Endothelial cell of umbilical vein (primary cell): Measurements from ENCODE around the gene TCF7. TPM values are rescaled to one million over a fixed set of nuclear protein-coding genes. Genes with fewer than 3 reads are reported as not detected.

Experiments
- BruUV-seq: library from RNA; stranded (reverse); fragments of 400-500 nt; replicated peaks from 2 replicates; lab custom pipeline; 2021; lab: Mats Ljungman, UMichigan
- CTCF ChIA-PET: fragments of 300-600, 350-600 bp; sonication (Branson Sonifier 250); formaldehyde crosslinking; loops from one replicate; lab custom pipeline; 2021; ENCODE audit warnings: antibody characterized with exemption, inconsistent platforms; lab: Charles Lee
- POLR2A ChIA-PET: fragments of 300-600, 350-600 bp; sonication (Branson Sonifier 250); formaldehyde crosslinking; loops from one replicate; lab custom pipeline; 2021; ENCODE audit warnings: antibody characterized with exemption, inconsistent platforms; lab: Charles Lee
- DNase-seq: peaks from one replicate; pipeline ENCODE4 v3.0.0-alpha.2; 2011; ENCODE audit warnings: low read depth, low spot score
- FAIRE-seq: peaks from 2 replicates; lab custom pipeline; 2011; peaks lifted over from hg19 to GRCh38; lab: Jason Lieb, UNC
- H2AFZ ChIP-seq: 2 replicates; pipeline ENCODE4 v1.6.0; 2012; ENCODE audit warnings: low read depth, low read length, control low read depth, inconsistent platforms
- H3K27ac ChIP-seq: 2 replicates; pipeline ENCODE4 v1.5.1; 2011; ENCODE audit warnings: low read depth, mild to moderate bottlenecking, control low read depth, low read length, moderate library complexity; ENCODE audit not compliant: insufficient read depth
- H3K27me3 ChIP-seq, 2 experiments: 2 replicates each; pipeline versions ENCODE4 v1.6.0 to v1.6.1; 2011; ENCODE audit warnings: low read length in 2 of 2, mixed read lengths in 1 of 2; ENCODE audit not compliant: control insufficient read depth in 2 of 2, insufficient read depth in 2 of 2
- H3K36me3 ChIP-seq, 2 experiments: 2 replicates in 1 of 2; 3 replicates in 1 of 2; pipeline ENCODE4 v1.5.1; 2011; ENCODE audit warnings: low read length in 2 of 2, mild to moderate bottlenecking in 1 of 2, moderate library complexity in 1 of 2; ENCODE audit not compliant: control insufficient read depth in 2 of 2, insufficient read depth in 2 of 2; ENCODE audit errors: extremely low read depth in 1 of 2
- H3K4me1 ChIP-seq: 3 replicates; pipeline ENCODE4 v1.5.1; 2011; ENCODE audit warnings: mild to moderate bottlenecking, low read length; ENCODE audit not compliant: control insufficient read depth, insufficient read depth; ENCODE audit errors: extremely low read depth
- H3K4me2 ChIP-seq: 2 replicates; pipeline ENCODE4 v1.6.1; 2011; ENCODE audit warnings: low read length, control low read depth, mixed read lengths; ENCODE audit not compliant: insufficient read depth
- H3K4me3 ChIP-seq, 3 experiments: fragments of 200-600 bp in 1 of 3; sonication (generic), shearing (Covaris generic) in 1 of 3; replicated peaks in 1 of 3; 2 replicates each; pipeline ENCODE4 v1.5.1; 2011 to 2016; ENCODE audit warnings: control low read depth in 3 of 3, low read length in 3 of 3, mild to moderate bottlenecking in 2 of 3, inconsistent platforms in 1 of 3, low read depth in 1 of 3, moderate library complexity in 1 of 3; ENCODE audit not compliant: insufficient read depth in 1 of 3
- H3K79me2 ChIP-seq: 2 replicates; pipeline ENCODE4 v1.6.0; 2012; ENCODE audit warnings: low read length, inconsistent platforms; ENCODE audit not compliant: control insufficient read depth, insufficient read depth
- H3K9ac ChIP-seq: replicated peaks from 2 replicates; pipeline ENCODE3; 2011; ENCODE audit warnings: low read length, control low read depth; ENCODE audit not compliant: insufficient read depth; ENCODE audit errors: extremely low read depth
- H3K9me1 ChIP-seq: replicated peaks from 3 replicates; pipeline ENCODE4 v1.6.0; 2011; ENCODE audit warnings: mild to moderate bottlenecking, low read length; ENCODE audit not compliant: control insufficient read depth, insufficient read depth; ENCODE audit errors: extremely low read depth
- H3K9me3 ChIP-seq: replicated peaks from 2 replicates; pipeline ENCODE4 v1.5.1; 2012; ENCODE audit warnings: low read length, inconsistent platforms; ENCODE audit not compliant: control insufficient read depth, insufficient read depth
- H4K20me1 ChIP-seq: replicated peaks from 2 replicates; pipeline ENCODE3; 2011; ENCODE audit warnings: mild to moderate bottlenecking, low read length; ENCODE audit not compliant: control insufficient read depth, insufficient read depth; ENCODE audit errors: extremely low read depth
- EZH2 ChIP-seq: IDR thresholded peaks from 2 replicates; pipeline ENCODE4 v1.6.1; 2012; ENCODE audit warnings: borderline replicate concordance, low read depth, mild to moderate bottlenecking, moderate library complexity, low read length, inconsistent platforms; ENCODE audit not compliant: severe bottlenecking
- FOS ChIP-seq: IDR thresholded peaks from 2 replicates; pipeline ENCODE4 v1.6.1; 2011; ENCODE audit warnings: mild to moderate bottlenecking, low read length, moderate library complexity, borderline replicate concordance; ENCODE audit not compliant: insufficient read depth
- GATA2 ChIP-seq: IDR thresholded peaks from 2 replicates; pipeline ENCODE4 v1.7.0; 2011; ENCODE audit warnings: low read depth, mild to moderate bottlenecking, moderate library complexity, mixed read lengths, low read length; ENCODE audit not compliant: insufficient read length, insufficient read depth
- JUN ChIP-seq: IDR thresholded peaks from 2 replicates; pipeline ENCODE4 v1.6.1; 2011; ENCODE audit warnings: borderline replicate concordance, low read depth; ENCODE audit not compliant: insufficient read length, insufficient read depth
- POLR2A ChIP-seq: IDR thresholded peaks from 2 replicates; pipeline ENCODE4 v1.6.1; 2012; ENCODE audit warnings: low read depth, mild to moderate bottlenecking, control low read depth, low read length
- POLR2AphosphoS5 ChIP-seq: IDR thresholded peaks from 2 replicates; pipeline ENCODE4 v1.6.1; 2012; ENCODE audit warnings: low read depth, mild to moderate bottlenecking, control low read depth, low read length, moderate library complexity; ENCODE audit not compliant: insufficient read depth
- dilution Hi-C: fragments of 300-500 bp; cut with MboI; formaldehyde crosslinking; loops from one replicate; pipeline ENCODE4 v1.15.0; 2019; ENCODE audit warnings: low sequenced_read_pairs; ENCODE audit not compliant: extremely low pct_ligation_motif_present
- intact Hi-C: fragments of 100-400 bp; cut with micrococcal nuclease; formaldehyde crosslinking; loops from one replicate; pipeline ENCODE4 v1.10.0; 2022
- polyA plus RNA-seq, 4 experiments: library from polyadenylated mRNA; depleted of rRNA in 3 of 4; stranded (reverse) in 3 of 4; unstranded in 1 of 4; fragments of >200 nt; gene quantifications; 2 replicates each; pipeline versions ENCODE4 v1.2.1 to v1.2.3, GENCODE V29; 2011 to 2012; ENCODE audit warnings: missing spikeins in 1 of 4
- total RNA-seq: library from RNA; stranded (reverse); gene quantifications from 2 replicates; pipeline ENCODE4 v1.2.3, GENCODE V29; 2021
- TF ChIP-seq, protein P1 (sequence below): IDR thresholded peaks from 2 replicates; pipeline ENCODE4 v1.6.1; 2011; ENCODE audit not compliant: insufficient read depth, insufficient read length
- TF ChIP-seq, protein P2 (sequence below), 2 donors: IDR thresholded peaks; 1 replicate in 1 of 2; 2 replicates in 1 of 2; pipeline ENCODE4 v1.5.1; 2011; ENCODE audit warnings: low read length in 2 of 2, mild to moderate bottlenecking in 2 of 2, moderate library complexity in 2 of 2, control low read depth in 1 of 2, inconsistent platforms in 1 of 2, low read depth in 1 of 2; ENCODE audit not compliant: insufficient read depth in 1 of 2; ENCODE audit errors: extremely low read depth in 1 of 2

The TCF7 gene
- total and polyA plus RNA-seq, 2 donors (not counting 3 experiments of a cell fraction or from before 2014, with no cell fraction given), result 1.8 to 2.5 TPM

DNA sequence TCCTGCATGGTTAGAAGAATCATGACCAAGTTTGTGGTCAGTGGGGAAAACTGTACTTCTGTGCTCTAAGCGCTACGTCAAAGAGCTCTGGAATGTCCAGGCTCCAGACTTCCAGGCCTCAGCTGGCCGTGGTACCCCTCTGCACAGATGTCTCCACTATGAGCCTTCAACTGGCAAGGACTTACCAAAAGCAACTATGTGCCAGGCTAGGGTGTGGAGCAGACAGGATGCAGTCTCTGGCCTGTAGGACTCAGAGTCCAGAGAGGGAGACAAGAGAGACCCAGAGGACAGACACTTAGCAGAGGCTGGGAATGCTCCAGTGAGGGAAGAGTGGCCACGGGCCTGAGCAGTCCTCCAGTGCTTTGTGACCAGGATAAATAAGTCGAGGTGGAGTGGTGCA, 31.0 kb upstream of the TCF7 start:
- Histone ChIP-seq H3K27ac (no peak overlapping the region), H3K4me1 (no peaks in the 10 kb centered on the region), H3K79me2 (no peaks in the 10 kb centered on the region), H3K4me3 (no peak overlapping the region), H3K9me1 (no peaks in the 10 kb centered on the region), H3K9me3 (no peaks in the 10 kb centered on the region), H3K4me2 (no peak overlapping the region), H4K20me1 (no peaks in the 10 kb centered on the region), H3K9ac (no peak overlapping the region), H2AFZ (no peak overlapping the region), H3K36me3 (no peaks in the 10 kb centered on the region), H3K27me3 (peaks cover 4 to 5% of the 10 kb centered on the region in 2 experiments)
- BruUV-seq, result no TSS peak
- intact Hi-C loops, result no loop called here
- FAIRE-seq, result no peak
- no peak for TF ChIP-seq FOS
- TF ChIP-seq GATA2, result no peak
- no peak for TF ChIP-seq POLR2A
- no peak for TF ChIP-seq EZH2
- TF ChIP-seq, protein P1, sequence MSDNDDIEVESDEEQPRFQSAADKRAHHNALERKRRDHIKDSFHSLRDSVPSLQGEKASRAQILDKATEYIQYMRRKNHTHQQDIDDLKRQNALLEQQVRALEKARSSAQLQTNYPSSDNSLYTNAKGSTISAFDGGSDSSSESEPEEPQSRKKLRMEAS, result no peak
- TF ChIP-seq, protein P2, sequence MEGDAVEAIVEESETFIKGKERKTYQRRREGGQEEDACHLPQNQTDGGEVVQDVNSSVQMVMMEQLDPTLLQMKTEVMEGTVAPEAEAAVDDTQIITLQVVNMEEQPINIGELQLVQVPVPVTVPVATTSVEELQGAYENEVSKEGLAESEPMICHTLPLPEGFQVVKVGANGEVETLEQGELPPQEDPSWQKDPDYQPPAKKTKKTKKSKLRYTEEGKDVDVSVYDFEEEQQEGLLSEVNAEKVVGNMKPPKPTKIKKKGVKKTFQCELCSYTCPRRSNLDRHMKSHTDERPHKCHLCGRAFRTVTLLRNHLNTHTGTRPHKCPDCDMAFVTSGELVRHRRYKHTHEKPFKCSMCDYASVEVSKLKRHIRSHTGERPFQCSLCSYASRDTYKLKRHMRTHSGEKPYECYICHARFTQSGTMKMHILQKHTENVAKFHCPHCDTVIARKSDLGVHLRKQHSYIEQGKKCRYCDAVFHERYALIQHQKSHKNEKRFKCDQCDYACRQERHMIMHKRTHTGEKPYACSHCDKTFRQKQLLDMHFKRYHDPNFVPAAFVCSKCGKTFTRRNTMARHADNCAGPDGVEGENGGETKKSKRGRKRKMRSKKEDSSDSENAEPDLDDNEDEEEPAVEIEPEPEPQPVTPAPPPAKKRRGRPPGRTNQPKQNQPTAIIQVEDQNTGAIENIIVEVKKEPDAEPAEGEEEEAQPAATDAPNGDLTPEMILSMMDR (IDR thresholded peaks at IDR 0.05; ENCODE audit: extremely low read depth in 1 of 2, insufficient read depth in 1 of 2, low read depth in 1 of 2, low read length in 2 of 2), result no peak
- no peak for TF ChIP-seq POLR2AphosphoS5
- no peak for TF ChIP-seq JUN
- dilution Hi-C loops, result no loop called here
- ChIA-PET CTCF (interaction anchor here (1.0 to 2.5 kb wide), 3 partner anchors 24 to 44 kb away, joined by 3 to 12 read pairs (median 3); no protein-coding TSS in a partner anchor), POLR2A (no interaction called here)
- DNase-seq, result no peak
